ENCODE measurements around the gene USP36. TPM values are rescaled to one million over a fixed set of nuclear protein-coding genes. Genes with fewer than 3 reads are reported as not detected.
"Not testable (repeated sequence)": the region's sequence is repeated elsewhere in the genome, so short reads cannot be mapped to it uniquely, and the experiment has no call there.

Gene USP36
- total RNA-seq, 4 donors from 2014 or later = 6.5 to 102 (median 31.9) TPM

DNA sequence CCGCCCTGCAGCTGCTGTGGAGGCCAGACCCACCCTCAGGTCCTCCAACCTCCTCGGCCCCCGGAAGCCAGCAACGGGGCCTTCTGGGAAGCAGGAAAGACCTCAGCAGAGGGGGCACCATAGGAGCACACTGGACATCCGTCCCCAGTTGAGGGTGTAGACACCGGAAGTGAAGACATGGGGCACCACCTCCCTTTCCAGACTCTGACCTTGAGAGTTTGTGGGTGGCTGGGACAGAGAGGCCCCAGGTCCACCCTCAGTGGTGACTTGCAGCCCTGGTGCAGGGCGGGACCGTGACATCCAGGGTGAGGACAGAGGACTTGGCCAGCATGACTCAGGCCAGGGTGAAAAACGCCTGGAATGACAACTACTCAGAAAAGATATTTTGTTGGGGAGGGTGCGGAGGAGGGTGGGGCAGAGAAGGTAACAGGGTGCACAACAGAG is 42.5 kb upstream of the USP36 start:
- intact Hi-C loops (cut with DNase I; ENCODE audit: low total_unique reads) = no loop called here
- peaks cover 20 to 38% of the 10 kb centered on the region in 2 donors for H3K4me1 ChIP-seq

DNA sequence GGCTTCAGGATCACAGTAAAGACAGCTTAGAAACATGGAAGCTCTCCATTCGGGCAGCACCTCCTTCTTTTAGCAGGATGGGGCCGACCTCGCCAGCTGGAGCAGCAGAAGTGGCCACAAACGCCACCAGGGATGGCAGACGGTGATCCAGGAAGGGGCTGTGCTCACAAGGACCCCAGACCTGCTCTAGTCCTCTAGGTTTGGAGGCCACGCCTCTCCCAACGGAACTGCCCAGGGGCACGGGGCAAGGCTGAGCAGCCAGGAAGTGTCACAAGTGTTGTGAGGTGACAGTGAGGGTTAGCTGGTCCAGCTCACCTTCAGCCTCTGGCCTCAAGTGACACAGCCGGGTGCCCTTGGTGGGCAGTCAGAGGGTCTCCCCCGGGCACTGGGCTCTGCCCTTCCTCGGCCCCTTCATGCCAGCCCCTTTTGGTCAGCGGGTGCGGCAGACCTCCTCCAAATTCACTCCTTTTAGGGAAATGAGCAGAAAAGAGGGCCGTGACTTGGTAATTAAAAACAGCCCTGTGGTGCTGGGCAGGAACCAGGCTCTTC is 42.0 kb upstream of the USP36 start:
- H3K27me3 ChIP-seq = no peaks in the 10 kb centered on the region
- H3K9me3 ChIP-seq = no peaks in the 10 kb centered on the region
- peak overlapping the region; percentile 24 to 26 for H3K4me3 ChIP-seq
- peak overlapping the region; percentile 89 to 98 for H3K27ac ChIP-seq
- intact Hi-C loops (cut with DNase I; ENCODE audit: low total_unique reads) = no loop called here
- no peaks in the 10 kb centered on the region for H3K36me3 ChIP-seq
- H3K4me1 ChIP-seq = peaks cover 20 to 38% of the 10 kb centered on the region in 2 donors
- TF ChIP-seq POLR2A (IDR thresholded peaks at IDR 0.05) = no peak
- TF ChIP-seq, protein P1, sequence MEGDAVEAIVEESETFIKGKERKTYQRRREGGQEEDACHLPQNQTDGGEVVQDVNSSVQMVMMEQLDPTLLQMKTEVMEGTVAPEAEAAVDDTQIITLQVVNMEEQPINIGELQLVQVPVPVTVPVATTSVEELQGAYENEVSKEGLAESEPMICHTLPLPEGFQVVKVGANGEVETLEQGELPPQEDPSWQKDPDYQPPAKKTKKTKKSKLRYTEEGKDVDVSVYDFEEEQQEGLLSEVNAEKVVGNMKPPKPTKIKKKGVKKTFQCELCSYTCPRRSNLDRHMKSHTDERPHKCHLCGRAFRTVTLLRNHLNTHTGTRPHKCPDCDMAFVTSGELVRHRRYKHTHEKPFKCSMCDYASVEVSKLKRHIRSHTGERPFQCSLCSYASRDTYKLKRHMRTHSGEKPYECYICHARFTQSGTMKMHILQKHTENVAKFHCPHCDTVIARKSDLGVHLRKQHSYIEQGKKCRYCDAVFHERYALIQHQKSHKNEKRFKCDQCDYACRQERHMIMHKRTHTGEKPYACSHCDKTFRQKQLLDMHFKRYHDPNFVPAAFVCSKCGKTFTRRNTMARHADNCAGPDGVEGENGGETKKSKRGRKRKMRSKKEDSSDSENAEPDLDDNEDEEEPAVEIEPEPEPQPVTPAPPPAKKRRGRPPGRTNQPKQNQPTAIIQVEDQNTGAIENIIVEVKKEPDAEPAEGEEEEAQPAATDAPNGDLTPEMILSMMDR (IDR thresholded peaks at IDR 0.05) = no peak
- DNase-seq = no peak

More for the DNA sequence above, 42.5 kb upstream of the USP36 start:
- no peak for TF ChIP-seq POLR2A (IDR thresholded peaks at IDR 0.05)
- TF ChIP-seq, protein P1 (IDR thresholded peaks at IDR 0.05) = no peak
- peak overlapping the region; percentile 89 to 98 for H3K27ac ChIP-seq
- H3K4me3 ChIP-seq = peak overlapping the region; percentile 24 to 26
- no peaks in the 10 kb centered on the region for H3K36me3 ChIP-seq
- peak; percentile 80 for DNase-seq
- no peaks in the 10 kb centered on the region for H3K27me3 ChIP-seq
- no peaks in the 10 kb centered on the region for H3K9me3 ChIP-seq

DNA sequence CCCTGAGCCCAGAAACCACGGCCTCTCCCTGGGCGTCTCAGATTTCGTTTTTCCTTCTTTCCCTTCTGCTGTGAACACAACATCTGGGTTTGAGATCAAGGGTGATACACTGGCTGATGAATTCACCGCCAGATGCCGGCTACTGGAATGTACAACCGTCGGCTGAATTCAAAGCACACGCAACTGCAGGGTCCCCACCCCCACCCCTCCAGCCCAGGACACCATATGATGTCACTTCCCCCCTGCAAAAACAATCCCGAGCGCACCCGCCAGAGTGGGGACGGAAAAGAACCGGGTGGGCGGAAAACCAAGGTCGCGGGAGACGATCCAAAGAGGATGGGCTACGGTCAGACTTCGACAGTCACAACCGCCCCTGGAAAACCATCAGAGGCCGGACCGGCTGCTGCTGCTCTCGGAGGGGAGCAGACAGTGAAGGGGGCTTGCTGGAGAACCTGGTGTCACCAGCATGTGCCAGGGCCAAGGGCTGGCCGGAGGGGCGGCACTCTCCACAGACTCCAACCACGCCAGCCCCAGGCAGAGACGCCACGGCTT is 39.1 kb upstream of the USP36 start:
- intact Hi-C loops (cut with DNase I; ENCODE audit: low total_unique reads) = no loop called here
- H3K4me1 ChIP-seq = peaks cover 10 to 22% of the 10 kb centered on the region in 2 donors
- TF ChIP-seq, protein P1 (IDR thresholded peaks at IDR 0.05) = peak in 1 of 4 experiments; percentile 21
- TF ChIP-seq POLR2A (IDR thresholded peaks at IDR 0.05) = peak; percentile 18 to 35
- peak overlapping the region; percentile 1 to 9 for H3K4me3 ChIP-seq
- no peaks in the 10 kb centered on the region for H3K9me3 ChIP-seq
- no peaks in the 10 kb centered on the region for H3K27me3 ChIP-seq
- H3K27ac ChIP-seq = peak overlapping the region; percentile 89 to 98
- no peaks in the 10 kb centered on the region for H3K36me3 ChIP-seq
- peak; percentile 81 to 88 for DNase-seq

DNA sequence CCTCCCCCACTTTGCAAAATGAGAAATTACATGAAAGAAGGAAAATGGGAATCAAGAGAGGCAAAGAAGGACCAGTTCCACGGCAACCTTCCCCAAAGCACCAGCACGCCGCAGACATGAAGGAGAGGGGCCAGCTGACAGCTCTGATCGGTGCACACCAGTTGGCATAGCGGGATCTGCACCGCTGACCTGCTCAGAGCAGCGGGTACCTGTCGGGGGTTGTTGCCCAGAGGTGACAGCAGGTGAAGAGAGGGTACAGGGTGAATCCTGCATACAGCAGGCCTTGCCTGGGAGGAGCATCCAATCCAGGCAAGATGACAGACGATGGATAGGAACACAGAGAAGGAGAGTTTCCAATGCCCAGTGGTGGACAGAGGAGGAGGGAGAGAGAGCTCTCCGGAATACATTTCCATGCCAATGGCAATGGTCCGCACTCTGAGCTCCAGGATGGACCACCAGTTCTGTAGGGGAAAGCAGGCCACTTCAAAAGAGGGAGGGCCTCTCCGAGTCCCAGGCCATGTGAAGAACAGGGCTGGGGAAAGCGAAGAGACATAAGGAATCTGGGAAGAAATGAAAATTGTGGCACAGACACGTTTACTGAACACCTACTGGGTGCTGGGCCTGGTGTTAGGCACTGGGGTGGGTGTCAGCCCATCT is 38.4 kb upstream of the USP36 start:
- Histone ChIP-seq H3K27me3 (no peaks in the 10 kb centered on the region), H3K9me3 (no peaks in the 10 kb centered on the region), H3K4me1 (peaks cover 7 to 18% of the 10 kb centered on the region in 2 donors), H3K27ac (peak overlapping the region; percentile 89 to 98), H3K36me3 (no peaks in the 10 kb centered on the region), H3K4me3 (no peak overlapping the region)
- DNase-seq = no peak
- intact Hi-C loops (cut with DNase I; ENCODE audit: low total_unique reads) = no loop called here
- TF ChIP-seq, protein P1 (IDR thresholded peaks at IDR 0.05) = no peak
- no peak for TF ChIP-seq POLR2A (IDR thresholded peaks at IDR 0.05)

DNA sequence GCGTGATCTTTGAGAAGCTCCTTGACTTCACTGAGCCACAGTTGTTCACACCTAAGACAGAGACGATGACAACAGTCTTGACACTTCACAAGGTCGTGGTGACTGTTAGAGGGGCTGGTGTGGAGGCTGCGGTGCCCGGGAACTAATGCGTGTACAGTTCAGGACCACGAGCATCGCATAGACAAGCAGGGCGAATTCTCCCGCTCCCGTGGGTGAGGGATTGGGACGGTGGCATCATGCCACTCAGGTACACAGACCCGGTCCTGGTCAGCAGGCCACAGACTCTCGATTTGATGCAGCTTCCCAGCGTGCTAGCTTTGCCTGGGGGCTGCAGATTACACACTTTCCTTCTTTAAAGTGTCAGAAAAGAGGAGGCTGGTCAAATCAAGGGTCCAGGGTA is 37.6 kb upstream of the USP36 start:
- no peaks in the 10 kb centered on the region for H3K9me3 ChIP-seq
- H3K36me3 ChIP-seq = no peaks in the 10 kb centered on the region
- no peak for DNase-seq
- peak overlapping the region; percentile 89 to 98 for H3K27ac ChIP-seq
- no peaks in the 10 kb centered on the region for H3K27me3 ChIP-seq
- intact Hi-C loops (cut with DNase I; ENCODE audit: low total_unique reads) = no loop called here
- H3K4me3 ChIP-seq = no peak overlapping the region
- H3K4me1 ChIP-seq = peaks cover 7 to 18% of the 10 kb centered on the region in 2 donors
- TF ChIP-seq, protein P1 (IDR thresholded peaks at IDR 0.05) = no peak
- TF ChIP-seq POLR2A (IDR thresholded peaks at IDR 0.05) = no peak

DNA sequence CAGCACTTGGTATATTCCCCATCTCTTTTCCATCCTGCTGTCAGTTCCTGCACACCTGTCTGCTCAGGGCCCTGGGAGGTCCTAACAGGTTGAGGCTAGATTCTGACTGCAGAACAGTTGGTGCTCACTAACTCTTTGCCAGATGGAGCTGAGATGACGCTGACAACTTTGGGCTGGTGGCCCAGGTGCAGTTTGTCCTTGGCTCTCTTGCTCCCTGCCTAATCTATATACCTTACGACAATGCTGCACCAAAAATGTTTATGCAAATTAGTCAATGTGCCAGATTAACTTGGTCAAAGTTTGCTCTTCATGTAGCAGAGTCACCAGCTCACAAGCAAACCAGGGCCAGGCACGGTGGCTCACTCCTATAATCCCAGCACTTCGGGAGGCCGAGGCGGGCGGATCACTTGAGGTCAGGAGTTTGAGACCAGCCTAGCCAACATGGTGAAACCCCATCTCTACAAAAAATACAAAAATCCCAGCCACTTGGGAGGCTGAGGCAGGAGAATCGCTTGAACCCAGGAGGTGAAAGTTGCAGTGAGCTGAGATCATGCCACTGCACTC is 36.4 kb upstream of the USP36 start:
- H3K4me1 ChIP-seq = not testable (repeated sequence)

More for the DNA sequence above, 36.4 kb upstream of the USP36 start:
- H3K4me3 ChIP-seq; H3K27me3 ChIP-seq; intact Hi-C loops (cut with DNase I; ENCODE audit: low total_unique reads); DNase-seq; H3K9me3 ChIP-seq; H3K36me3 ChIP-seq: not testable (repeated sequence)
- H3K27ac ChIP-seq = peak overlapping the region in 1 of 2 donors; percentile 79

Data from uterus (tissue), 4 donors.